NT2/D1 (cell line): ENCODE measurements around the gene GPR142.

ENCODE experiments used
- SUZ12 ChIP-seq: IDR thresholded peaks from 2 replicates; pipeline ENCODE4 v1.6.1; 2011; ENCODE audit not compliant: insufficient read length, insufficient read depth; ENCODE audit errors: extremely low read depth
- YY1 ChIP-seq: IDR thresholded peaks from 2 replicates; pipeline ENCODE4 v1.6.1; 2011; ENCODE audit not compliant: insufficient read length, insufficient read depth
- ZNF274 ChIP-seq: IDR thresholded peaks from 2 replicates; pipeline ENCODE4 v1.6.1; 2011; ENCODE audit warnings: mild to moderate bottlenecking, low read depth, low read length

DNA sequence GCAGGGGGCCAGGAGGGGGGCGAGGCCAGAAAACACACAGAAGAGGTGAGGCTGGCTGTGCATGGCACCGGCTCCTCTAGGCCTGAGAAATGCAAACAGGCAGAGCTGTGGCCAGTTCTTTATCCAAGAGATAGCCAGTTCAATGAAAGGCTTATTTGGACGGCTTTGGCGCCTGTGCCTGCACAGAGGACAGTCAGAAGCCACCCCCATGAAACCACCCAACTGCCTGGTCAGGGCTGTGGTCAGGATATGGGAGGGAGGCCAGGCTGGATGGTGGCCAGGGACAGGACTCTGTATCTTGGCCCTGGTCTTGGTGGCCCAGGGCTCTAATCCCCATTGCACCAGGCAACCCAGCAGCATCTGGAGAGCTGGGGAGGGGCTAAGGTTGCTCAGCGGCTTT, 40.1 kb downstream of the GPR142 start:
- TF ChIP-seq YY1 (no peak), ZNF274 (no peak), SUZ12 (no peak)
